Panc1 (cell line): ENCODE data around the gene CIBAR2. TPM values are rescaled to one million over a fixed set of nuclear protein-coding genes. Genes with fewer than 3 reads are reported as not detected.

ENCODE experiments used
- ATAC-seq: fragments of 200-7000 bp; cut with Tn5 transposase; 2 replicates; pipeline ENCODE4 v1.9.1; 2020; ENCODE audit warnings: mild to moderate bottlenecking, moderate library complexity
- BruUV-seq: library from RNA; stranded (reverse); fragments of 400-500 nt; replicated peaks from 2 replicates; lab custom pipeline; 2021; lab: Mats Ljungman, UMichigan
- CTCF ChIA-PET: fragments of 300-600 bp; sonication (Branson Sonifier 250); formaldehyde crosslinking; loops from one replicate; lab custom pipeline; 2022; ENCODE audit warnings: antibody characterized with exemption; lab: Charles Lee
- POLR2A ChIA-PET: fragments of 300-600 bp; sonication (Branson Sonifier 250); formaldehyde crosslinking; loops from one replicate; lab custom pipeline; 2022; ENCODE audit warnings: antibody characterized with exemption; lab: Charles Lee
- DNase-seq: peaks from one replicate; pipeline ENCODE4 v3.0.0-alpha.2; 2010; ENCODE audit warnings: low read depth, low spot score
- H3K27ac ChIP-seq: 2 replicates; pipeline ENCODE4 v1.5.1; 2011; ENCODE audit warnings: mild to moderate bottlenecking, low read length, inconsistent platforms
- H3K27me3 ChIP-seq: fragments of 200-500 bp; sonication (Bioruptor generic); 2 replicates; pipeline ENCODE4 v1.6.0; 2014; ENCODE audit warnings: low read length, inconsistent platforms; ENCODE audit not compliant: control insufficient read depth, insufficient read depth
- H3K36me3 ChIP-seq: fragments of 200-500 bp; sonication (Bioruptor generic); 2 replicates; pipeline ENCODE4 v1.5.1; 2014; ENCODE audit warnings: inconsistent platforms, mild to moderate bottlenecking, low read length, moderate library complexity; ENCODE audit not compliant: control insufficient read depth, insufficient read depth
- H3K4me1 ChIP-seq: 2 replicates; pipeline ENCODE4 v1.5.1; 2011; ENCODE audit warnings: inconsistent platforms, mild to moderate bottlenecking, low read length, moderate library complexity; ENCODE audit not compliant: control insufficient read depth, insufficient read depth
- H3K4me3 ChIP-seq, 2 experiments: 2 replicates each; pipeline ENCODE4 v1.5.1; 2011 to 2012; ENCODE audit warnings: low read depth in 2 of 2, low read length in 2 of 2, mild to moderate bottlenecking in 2 of 2, inconsistent platforms in 1 of 2, moderate library complexity in 1 of 2
- H3K9me3 ChIP-seq: fragments of 200-500 bp; sonication (Bioruptor generic); 2 replicates; pipeline ENCODE4 v1.5.1; 2014; ENCODE audit warnings: low read depth, mild to moderate bottlenecking, inconsistent platforms, low read length, moderate library complexity; ENCODE audit not compliant: control insufficient read depth, insufficient read depth
- CTCF ChIP-seq: fragments of 450-650 bp; IDR thresholded peaks from 2 replicates; pipeline ENCODE4 v1.5.1; 2017; ENCODE audit warnings: mild to moderate bottlenecking
- POLR2AphosphoS5 ChIP-seq: IDR thresholded peaks from 2 replicates; pipeline ENCODE4 v1.6.1; 2012; ENCODE audit warnings: mild to moderate bottlenecking, low read depth, low read length, moderate library complexity
- SIN3A ChIP-seq: IDR thresholded peaks from 2 replicates; pipeline ENCODE4 v1.6.1; 2012; ENCODE audit warnings: low read depth, mild to moderate bottlenecking, low read length, moderate library complexity, borderline replicate concordance; ENCODE audit not compliant: insufficient read depth
- TCF7L2 ChIP-seq: IDR thresholded peaks from 2 replicates; pipeline ENCODE4 v1.6.1; 2011; ENCODE audit warnings: mild to moderate bottlenecking, low read depth, low read length, inconsistent platforms
- in situ Hi-C: cut with HindIII; loops from 2 replicates; pipeline ENCODE4 v1.10.0; 2016; ENCODE audit warnings: low sequenced_read_pairs, low pct_unique_long_range_greater_than_20kb
- intact Hi-C: fragments of 100-400 bp; cut with micrococcal nuclease; formaldehyde crosslinking; loops from one replicate; pipeline ENCODE4 v1.10.0; 2022; ENCODE audit not compliant: unreplicated experiment
- total RNA-seq: library from RNA; stranded (reverse); gene quantifications from one replicate; pipeline ENCODE4 v1.2.1, GENCODE V29; 2021; ENCODE audit not compliant: unreplicated experiment
- TF ChIP-seq, protein P1 (sequence below), 2 experiments: IDR thresholded peaks; 2 replicates each; pipeline ENCODE4 v1.6.1; 2011 to 2012; ENCODE audit warnings: low read depth in 2 of 2, control low read depth in 1 of 2, low read length in 1 of 2, mild to moderate bottlenecking in 1 of 2, moderate library complexity in 1 of 2; ENCODE audit not compliant: insufficient read depth in 1 of 2

The CIBAR2 gene
- total RNA-seq, 1 experiment from 2014 or later: not detected

- no peak for TF ChIP-seq CTCF
- TF ChIP-seq, protein P1, sequence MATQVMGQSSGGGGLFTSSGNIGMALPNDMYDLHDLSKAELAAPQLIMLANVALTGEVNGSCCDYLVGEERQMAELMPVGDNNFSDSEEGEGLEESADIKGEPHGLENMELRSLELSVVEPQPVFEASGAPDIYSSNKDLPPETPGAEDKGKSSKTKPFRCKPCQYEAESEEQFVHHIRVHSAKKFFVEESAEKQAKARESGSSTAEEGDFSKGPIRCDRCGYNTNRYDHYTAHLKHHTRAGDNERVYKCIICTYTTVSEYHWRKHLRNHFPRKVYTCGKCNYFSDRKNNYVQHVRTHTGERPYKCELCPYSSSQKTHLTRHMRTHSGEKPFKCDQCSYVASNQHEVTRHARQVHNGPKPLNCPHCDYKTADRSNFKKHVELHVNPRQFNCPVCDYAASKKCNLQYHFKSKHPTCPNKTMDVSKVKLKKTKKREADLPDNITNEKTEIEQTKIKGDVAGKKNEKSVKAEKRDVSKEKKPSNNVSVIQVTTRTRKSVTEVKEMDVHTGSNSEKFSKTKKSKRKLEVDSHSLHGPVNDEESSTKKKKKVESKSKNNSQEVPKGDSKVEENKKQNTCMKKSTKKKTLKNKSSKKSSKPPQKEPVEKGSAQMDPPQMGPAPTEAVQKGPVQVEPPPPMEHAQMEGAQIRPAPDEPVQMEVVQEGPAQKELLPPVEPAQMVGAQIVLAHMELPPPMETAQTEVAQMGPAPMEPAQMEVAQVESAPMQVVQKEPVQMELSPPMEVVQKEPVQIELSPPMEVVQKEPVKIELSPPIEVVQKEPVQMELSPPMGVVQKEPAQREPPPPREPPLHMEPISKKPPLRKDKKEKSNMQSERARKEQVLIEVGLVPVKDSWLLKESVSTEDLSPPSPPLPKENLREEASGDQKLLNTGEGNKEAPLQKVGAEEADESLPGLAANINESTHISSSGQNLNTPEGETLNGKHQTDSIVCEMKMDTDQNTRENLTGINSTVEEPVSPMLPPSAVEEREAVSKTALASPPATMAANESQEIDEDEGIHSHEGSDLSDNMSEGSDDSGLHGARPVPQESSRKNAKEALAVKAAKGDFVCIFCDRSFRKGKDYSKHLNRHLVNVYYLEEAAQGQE (IDR thresholded peaks at IDR 0.05; ENCODE audit: insufficient read depth in 1 of 2, low read depth in 2 of 2, low read length in 1 of 2): no peak
- TF ChIP-seq SIN3A: no peak
- TF ChIP-seq TCF7L2: no peak
- no peak for TF ChIP-seq POLR2AphosphoS5
- DNase-seq (no peak), ATAC-seq (no peak)
- no peak overlapping the region for H3K4me3 ChIP-seq
- no peaks in the 10 kb centered on the region for H3K36me3 ChIP-seq
- in situ Hi-C loops (no loop called here), intact Hi-C loops (no loop called here)
- CTCF ChIA-PET: no interaction called here
- H3K4me1 ChIP-seq: no peaks in the 10 kb centered on the region
- BruUV-seq: no TSS peak
- POLR2A ChIA-PET: no interaction called here
- H3K27me3 ChIP-seq: no peaks in the 10 kb centered on the region
- H3K27ac ChIP-seq: no peak overlapping the region
- H3K9me3 ChIP-seq: no peaks in the 10 kb centered on the region
These were observed 18.0 kb downstream of the CIBAR2 start for GRCh38 chr16:85094176-85094805.

DNA sequence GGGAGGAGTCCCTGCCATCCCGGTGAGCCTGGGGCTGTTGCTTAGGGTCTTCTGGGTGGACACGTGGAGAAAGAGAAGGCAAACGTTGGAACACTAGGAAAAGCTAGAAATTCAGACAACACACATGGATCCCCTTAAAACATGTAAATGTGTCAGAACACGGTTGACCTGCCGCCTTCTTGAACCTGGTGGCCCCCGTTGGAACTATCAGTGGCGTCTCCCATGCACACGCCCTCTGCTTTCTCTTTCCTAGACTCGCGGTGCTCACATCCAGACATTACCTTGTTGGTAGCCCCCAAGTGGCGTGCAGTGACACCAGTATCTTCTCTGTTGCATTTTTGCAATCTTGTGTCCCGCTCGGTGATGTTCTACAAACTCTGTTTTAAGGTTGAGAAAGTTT lies 18.6 kb downstream of the CIBAR2 start:
- no peak for TF ChIP-seq TCF7L2
- TF ChIP-seq POLR2AphosphoS5: no peak
- no peak for TF ChIP-seq CTCF
- TF ChIP-seq, protein P1 (IDR thresholded peaks at IDR 0.05; ENCODE audit: insufficient read depth in 1 of 2, low read depth in 2 of 2, low read length in 1 of 2): no peak
- no peak for TF ChIP-seq SIN3A
- ChIA-PET CTCF (no interaction called here), POLR2A (no interaction called here)
- in situ Hi-C loops: no loop called here
- Histone ChIP-seq H3K4me3 (no peak overlapping the region), H3K4me1 (no peaks in the 10 kb centered on the region), H3K27me3 (no peaks in the 10 kb centered on the region), H3K9me3 (no peaks in the 10 kb centered on the region), H3K27ac (no peak overlapping the region), H3K36me3 (no peaks in the 10 kb centered on the region)
- no peak for DNase-seq
- BruUV-seq: no TSS peak
- ATAC-seq: no peak
- intact Hi-C loops: no loop called here
